OCI-LY1 (cell line): Measurements from ENCODE around the gene KCNJ15.

Source experiments
- H2AFZ ChIP-seq: fragments of 200-600 bp; sonication (generic), shearing (Covaris generic); 2 replicates; pipeline ENCODE4 v1.6.0; 2014; ENCODE audit warnings: antibody characterized with exemption, mild to moderate bottlenecking, low read length
- H3F3A ChIP-seq: fragments of 200-600 bp; sonication (generic), shearing (Covaris generic); 2 replicates; pipeline ENCODE4 v1.6.0; 2014; ENCODE audit warnings: mild to moderate bottlenecking, antibody characterized with exemption, low read length, moderate library complexity; ENCODE audit not compliant: insufficient read depth
- H3K27ac ChIP-seq: fragments of 200-600 bp; sonication (generic); 2 replicates; pipeline ENCODE4 v1.5.1; 2014; ENCODE audit warnings: low read length, mixed run types, mild to moderate bottlenecking, low read depth; ENCODE audit not compliant: poor library complexity, severe bottlenecking
- H3K27me3 ChIP-seq: fragments of 200-600 bp; sonication (generic); 2 replicates; pipeline ENCODE4 v1.6.0; 2014; ENCODE audit warnings: antibody characterized with exemption, mild to moderate bottlenecking, low read length, moderate library complexity; ENCODE audit not compliant: insufficient read depth
- H3K36me3 ChIP-seq: fragments of 200-600 bp; sonication (generic); 2 replicates; pipeline ENCODE4 v1.6.1; 2014; ENCODE audit warnings: mild to moderate bottlenecking, antibody characterized with exemption, low read length, moderate library complexity, mixed read lengths; ENCODE audit not compliant: insufficient read depth
- H3K4me1 ChIP-seq: fragments of 200-600 bp; sonication (generic); 2 replicates; pipeline ENCODE4 v1.5.1; 2014; ENCODE audit warnings: mild to moderate bottlenecking, low read length, moderate library complexity; ENCODE audit not compliant: insufficient read depth, severe bottlenecking
- H3K4me2 ChIP-seq: fragments of 200-600 bp; sonication (generic), shearing (Covaris generic); 2 replicates; pipeline ENCODE4 v1.6.1; 2014; ENCODE audit warnings: low read length
- H3K4me3 ChIP-seq: fragments of 200-600 bp; sonication (generic); 2 replicates; pipeline ENCODE4 v1.5.1; 2014; ENCODE audit warnings: low read length, low read depth, mild to moderate bottlenecking, mixed read lengths; ENCODE audit not compliant: poor library complexity, severe bottlenecking
- H3K79me2 ChIP-seq: fragments of 200-600 bp; shearing (Covaris generic); 2 replicates; pipeline ENCODE4 v1.6.1; 2016; ENCODE audit warnings: mixed run types, low read length, mixed read lengths; ENCODE audit not compliant: insufficient read depth
- H3K9ac ChIP-seq: fragments of 200-600 bp; sonication (generic), shearing (Covaris generic); 2 replicates; pipeline ENCODE4 v1.6.1; 2014; ENCODE audit warnings: mild to moderate bottlenecking, low read length, mixed read lengths
- H3K9me2 ChIP-seq: fragments of 200-600 bp; sonication (generic), shearing (Covaris generic); 2 replicates; pipeline ENCODE4 v1.6.1; 2014; ENCODE audit warnings: low read depth, mild to moderate bottlenecking, low read length, mixed read lengths
- H3K9me3 ChIP-seq: fragments of 200-600 bp; shearing (Covaris generic); 2 replicates; pipeline ENCODE4 v1.6.1; 2014; ENCODE audit warnings: low read length, mixed read lengths
- H4K20me1 ChIP-seq: fragments of 200-600 bp; sonication (generic), shearing (Covaris generic); 2 replicates; pipeline ENCODE4 v1.6.0; 2016; ENCODE audit warnings: mild to moderate bottlenecking, low read length; ENCODE audit not compliant: insufficient read depth
- EZH2 ChIP-seq: fragments of 200-600 bp; sonication (generic), shearing (Covaris generic); IDR thresholded peaks from 2 replicates; pipeline ENCODE4 v1.8.0; 2017; ENCODE audit warnings: borderline replicate concordance, mixed run types, mild to moderate bottlenecking, antibody characterized with exemption, low read length, moderate library complexity, mixed read lengths
- TF ChIP-seq, protein P1 (sequence below): fragments of 200-600 bp; sonication (generic), shearing (Covaris generic); IDR thresholded peaks from 2 replicates; pipeline ENCODE4 v1.5.1; 2017; ENCODE audit warnings: mild to moderate bottlenecking, antibody characterized with exemption, low read length, moderate library complexity, mixed read lengths

Gene KCNJ15

DNA sequence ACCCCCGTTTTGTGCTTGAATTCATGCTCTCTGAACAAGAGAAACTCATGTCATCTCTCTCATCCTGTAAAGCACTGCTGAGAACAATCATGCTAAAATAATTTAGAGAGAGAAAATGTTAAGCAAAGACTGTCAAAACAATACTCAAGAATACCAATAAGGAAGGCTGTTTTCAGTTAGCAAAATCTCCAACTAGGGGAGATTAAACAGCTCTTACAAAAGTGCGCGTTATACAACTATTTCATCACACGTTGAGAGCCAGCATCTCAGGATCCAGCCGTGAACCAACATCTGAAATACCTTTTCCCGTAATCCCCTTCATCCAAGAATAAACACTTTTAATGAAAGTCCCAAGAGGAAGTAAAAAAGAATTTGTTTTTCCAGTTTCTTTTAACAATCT lies 44.1 kb upstream of the KCNJ15 start:
- Histone ChIP-seq H2AFZ (no peak overlapping the region), H3K79me2 (no peaks in the 10 kb centered on the region), H3K27ac (no peak overlapping the region), H3K27me3 (0 out of 2 replicates have a peak, but pooled peaks cover 5% of the 10 kb centered on the region), H3K4me3 (no peak overlapping the region), H3K4me1 (no peaks in the 10 kb centered on the region), H3K9me2 (no peaks in the 10 kb centered on the region), H3K9ac (no peak overlapping the region), H3K4me2 (no peak overlapping the region), H3F3A (no peaks in the 10 kb centered on the region), H4K20me1 (no peaks in the 10 kb centered on the region), H3K36me3 (no peaks in the 10 kb centered on the region), H3K9me3 (no peaks in the 10 kb centered on the region)
- no peak for TF ChIP-seq EZH2
- TF ChIP-seq, protein P1, sequence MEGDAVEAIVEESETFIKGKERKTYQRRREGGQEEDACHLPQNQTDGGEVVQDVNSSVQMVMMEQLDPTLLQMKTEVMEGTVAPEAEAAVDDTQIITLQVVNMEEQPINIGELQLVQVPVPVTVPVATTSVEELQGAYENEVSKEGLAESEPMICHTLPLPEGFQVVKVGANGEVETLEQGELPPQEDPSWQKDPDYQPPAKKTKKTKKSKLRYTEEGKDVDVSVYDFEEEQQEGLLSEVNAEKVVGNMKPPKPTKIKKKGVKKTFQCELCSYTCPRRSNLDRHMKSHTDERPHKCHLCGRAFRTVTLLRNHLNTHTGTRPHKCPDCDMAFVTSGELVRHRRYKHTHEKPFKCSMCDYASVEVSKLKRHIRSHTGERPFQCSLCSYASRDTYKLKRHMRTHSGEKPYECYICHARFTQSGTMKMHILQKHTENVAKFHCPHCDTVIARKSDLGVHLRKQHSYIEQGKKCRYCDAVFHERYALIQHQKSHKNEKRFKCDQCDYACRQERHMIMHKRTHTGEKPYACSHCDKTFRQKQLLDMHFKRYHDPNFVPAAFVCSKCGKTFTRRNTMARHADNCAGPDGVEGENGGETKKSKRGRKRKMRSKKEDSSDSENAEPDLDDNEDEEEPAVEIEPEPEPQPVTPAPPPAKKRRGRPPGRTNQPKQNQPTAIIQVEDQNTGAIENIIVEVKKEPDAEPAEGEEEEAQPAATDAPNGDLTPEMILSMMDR: no peak

DNA sequence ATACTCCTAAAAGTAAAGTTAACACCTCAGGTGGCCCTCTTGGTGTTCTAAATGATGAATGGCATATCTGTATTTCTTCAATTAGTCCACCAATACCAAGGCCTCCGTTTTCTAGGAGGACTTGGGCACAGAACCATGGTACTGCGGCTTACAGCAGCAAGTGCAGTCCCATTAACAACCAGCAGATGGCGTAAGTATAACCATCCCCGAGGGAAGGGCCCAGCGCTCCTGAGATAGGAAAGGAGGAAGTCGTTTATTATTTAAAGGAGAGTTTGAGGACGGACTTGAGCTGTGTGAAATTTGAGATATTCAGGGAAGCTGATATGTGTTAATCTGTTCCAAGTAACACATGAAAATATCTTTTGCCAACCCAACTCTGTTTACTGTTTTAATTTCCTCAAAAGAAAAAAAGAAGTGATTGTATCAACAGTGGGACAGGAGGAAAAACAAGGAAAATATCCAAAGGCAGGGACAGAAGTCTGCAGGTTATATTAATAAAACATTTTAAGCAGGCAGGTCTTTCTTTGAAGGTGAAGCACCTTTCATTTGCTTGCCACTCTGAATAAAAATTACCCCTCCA lies 37.7 kb upstream of the KCNJ15 start:
- no peaks in the 10 kb centered on the region for H3F3A ChIP-seq
- H3K9me3 ChIP-seq: peaks cover 6% of the 10 kb centered on the region
- H3K27ac ChIP-seq: no peak overlapping the region
- no peaks in the 10 kb centered on the region for H3K27me3 ChIP-seq
- H2AFZ ChIP-seq: no peak overlapping the region
- H3K9me2 ChIP-seq: no peaks in the 10 kb centered on the region
- H3K79me2 ChIP-seq: no peaks in the 10 kb centered on the region
- H4K20me1 ChIP-seq: no peaks in the 10 kb centered on the region
- H3K9ac ChIP-seq: no peak overlapping the region
- no peaks in the 10 kb centered on the region for H3K36me3 ChIP-seq
- no peaks in the 10 kb centered on the region for H3K4me1 ChIP-seq
- H3K4me3 ChIP-seq: no peak overlapping the region
- TF ChIP-seq, protein P1: peak; percentile 95
- no peak for TF ChIP-seq EZH2
- H3K4me2 ChIP-seq: no peak overlapping the region

DNA sequence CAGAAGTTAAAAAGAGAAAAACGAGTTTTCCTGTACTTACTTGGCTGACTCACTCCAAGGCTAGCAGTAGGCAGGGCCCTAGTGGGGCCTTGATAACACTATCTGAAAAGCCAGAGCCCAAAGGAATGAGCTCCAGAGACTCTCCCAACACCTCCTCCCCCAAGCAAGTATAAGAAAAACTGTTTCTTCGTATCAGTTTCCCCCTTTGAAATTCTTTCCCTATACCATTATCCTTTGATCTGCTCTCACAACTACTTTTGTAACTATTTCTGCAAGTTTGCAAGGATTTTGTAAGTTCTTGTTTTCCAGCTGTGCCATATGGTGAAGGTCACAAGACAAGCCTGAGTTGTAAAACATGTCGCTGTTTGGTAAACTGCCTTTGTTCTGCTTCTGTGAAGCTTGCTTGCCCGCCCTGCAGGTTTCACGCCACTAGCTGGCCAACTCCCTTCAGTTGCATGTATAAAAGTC lies 36.5 kb upstream of the KCNJ15 start:
- no peak overlapping the region for H3K9ac ChIP-seq
- no peaks in the 10 kb centered on the region for H3F3A ChIP-seq
- peaks cover 6% of the 10 kb centered on the region for H3K9me3 ChIP-seq
- H3K9me2 ChIP-seq: no peaks in the 10 kb centered on the region
- H3K4me2 ChIP-seq: no peak overlapping the region
- H3K4me3 ChIP-seq: no peak overlapping the region
- H4K20me1 ChIP-seq: no peaks in the 10 kb centered on the region
- H3K79me2 ChIP-seq: no peaks in the 10 kb centered on the region
- H3K27ac ChIP-seq: no peak overlapping the region
- TF ChIP-seq EZH2: no peak
- TF ChIP-seq, protein P1: no peak
- H3K4me1 ChIP-seq: no peaks in the 10 kb centered on the region
- no peak overlapping the region for H2AFZ ChIP-seq
- no peaks in the 10 kb centered on the region for H3K36me3 ChIP-seq
- no peaks in the 10 kb centered on the region for H3K27me3 ChIP-seq
